SU-DHL-6 (cell line): Measurements from ENCODE around the gene PKD1L1.

Experiments used
- EZH2phosphoT487 ChIP-seq: fragments of 200-600 bp; sonication (generic), shearing (Covaris generic); conservative IDR thresholded peaks from 2 replicates; pipeline ENCODE4 v1.6.1; 2018; ENCODE audit warnings: mild to moderate bottlenecking, antibody characterized with exemption, low read length, moderate library complexity, mixed read lengths
- TF ChIP-seq, protein P1 (sequence below): fragments of 200-600 bp; sonication (generic); IDR thresholded peaks from one replicate; pipeline ENCODE4 v1.5.1; 2017; ENCODE audit warnings: antibody characterized with exemption, mild to moderate bottlenecking, low read length, moderate library complexity; ENCODE audit not compliant: insufficient read depth, poor library complexity, severe bottlenecking

DNA sequence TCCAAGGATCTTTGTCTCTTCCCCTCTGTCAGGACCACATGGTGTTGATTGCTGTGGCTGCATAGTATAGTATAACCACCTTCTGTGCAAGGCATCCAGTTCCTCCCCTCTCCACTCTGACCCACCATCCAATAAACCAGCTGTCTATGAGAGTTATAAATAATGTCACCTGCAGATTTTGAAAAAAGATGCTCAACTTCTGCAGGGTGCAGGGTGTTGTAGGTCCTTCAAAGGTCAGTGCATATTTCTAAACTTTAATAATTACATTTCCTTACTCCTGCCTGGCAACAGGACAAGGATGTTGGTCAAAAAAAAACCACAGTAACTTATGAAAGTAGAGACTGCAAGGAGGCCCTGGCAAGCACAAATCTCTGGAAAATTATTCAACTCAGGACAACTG, 166.2 kb downstream of the PKD1L1 start:
- TF ChIP-seq, protein P1, sequence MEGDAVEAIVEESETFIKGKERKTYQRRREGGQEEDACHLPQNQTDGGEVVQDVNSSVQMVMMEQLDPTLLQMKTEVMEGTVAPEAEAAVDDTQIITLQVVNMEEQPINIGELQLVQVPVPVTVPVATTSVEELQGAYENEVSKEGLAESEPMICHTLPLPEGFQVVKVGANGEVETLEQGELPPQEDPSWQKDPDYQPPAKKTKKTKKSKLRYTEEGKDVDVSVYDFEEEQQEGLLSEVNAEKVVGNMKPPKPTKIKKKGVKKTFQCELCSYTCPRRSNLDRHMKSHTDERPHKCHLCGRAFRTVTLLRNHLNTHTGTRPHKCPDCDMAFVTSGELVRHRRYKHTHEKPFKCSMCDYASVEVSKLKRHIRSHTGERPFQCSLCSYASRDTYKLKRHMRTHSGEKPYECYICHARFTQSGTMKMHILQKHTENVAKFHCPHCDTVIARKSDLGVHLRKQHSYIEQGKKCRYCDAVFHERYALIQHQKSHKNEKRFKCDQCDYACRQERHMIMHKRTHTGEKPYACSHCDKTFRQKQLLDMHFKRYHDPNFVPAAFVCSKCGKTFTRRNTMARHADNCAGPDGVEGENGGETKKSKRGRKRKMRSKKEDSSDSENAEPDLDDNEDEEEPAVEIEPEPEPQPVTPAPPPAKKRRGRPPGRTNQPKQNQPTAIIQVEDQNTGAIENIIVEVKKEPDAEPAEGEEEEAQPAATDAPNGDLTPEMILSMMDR = no peak
- TF ChIP-seq EZH2phosphoT487 = no peak
